CD4-positive, CD25-positive, alpha-beta regulatory T cell (primary cell): ENCODE data around the gene IWS1. TPM values are rescaled to one million over a fixed set of nuclear protein-coding genes. Genes with fewer than 3 reads are reported as not detected.

Experiments used
- ATAC-seq, 2 donors: fragments of 150-1000 bp; cut with Tn5 transposase; one replicate each; pipeline ENCODE4 v1.10.0; 2021; ENCODE audit warnings: low read depth in 2 of 2, moderate number of reproducible peaks in 2 of 2, moderate library complexity in 1 of 2
- DNase-seq, 3 donors: peaks; one replicate each; pipeline versions ENCODE4 v3.0.0 to v3.0.0-alpha.2; 2012 to 2022; ENCODE audit warnings: mixed read lengths in 1 of 3
- H3K27ac ChIP-seq: one replicate; pipeline ENCODE4 v1.7.0; 2013; ENCODE audit warnings: mild to moderate bottlenecking, low read length; ENCODE audit not compliant: insufficient read depth, poor library complexity, severe bottlenecking
- H3K27me3 ChIP-seq: one replicate; pipeline ENCODE4 v1.7.0; 2013; ENCODE audit warnings: low read length; ENCODE audit not compliant: control insufficient read depth, insufficient read depth
- H3K36me3 ChIP-seq: one replicate; pipeline ENCODE4 v1.7.0; 2013; ENCODE audit warnings: mild to moderate bottlenecking, low read length, moderate library complexity; ENCODE audit not compliant: control insufficient read depth, insufficient read depth
- H3K4me1 ChIP-seq: 2 replicates; pipeline ENCODE4 v1.7.0; 2013; ENCODE audit warnings: mild to moderate bottlenecking, low read length; ENCODE audit not compliant: insufficient read depth, control insufficient read depth, poor library complexity, severe bottlenecking
- H3K4me3 ChIP-seq: one replicate; pipeline ENCODE4 v1.7.0; 2013; ENCODE audit warnings: low read depth, mild to moderate bottlenecking, low read length, moderate library complexity
- H3K9me3 ChIP-seq, 2 experiments: 1 replicate in 1 of 2; 2 replicates in 1 of 2; pipeline ENCODE4 v1.7.0; 2013; ENCODE audit warnings: low read length in 2 of 2, mild to moderate bottlenecking in 1 of 2, moderate library complexity in 1 of 2; ENCODE audit not compliant: control insufficient read depth in 2 of 2
- H3K27ac Mint-ChIP-seq, 3 donors: one replicate each; pipeline ENCODE4 v1.8.0; 2020 to 2022; ENCODE audit warnings: mild to moderate bottlenecking in 3 of 3, mixed read lengths in 3 of 3, moderate library complexity in 2 of 3
- H3K27me3 Mint-ChIP-seq: one replicate; pipeline ENCODE4 v1.8.0; 2022; ENCODE audit warnings: mild to moderate bottlenecking, mixed read lengths
- H3K36me3 Mint-ChIP-seq: one replicate; pipeline ENCODE4 v1.8.0; 2020; ENCODE audit warnings: mixed read lengths
- H3K4me1 Mint-ChIP-seq, 4 donors: one replicate each; pipeline ENCODE4 v1.8.0; 2020 to 2022; ENCODE audit warnings: mixed read lengths in 4 of 4, mild to moderate bottlenecking in 1 of 4
- H3K4me3 Mint-ChIP-seq, 4 donors: one replicate each; pipeline ENCODE4 v1.8.0; 2020 to 2022; ENCODE audit warnings: mild to moderate bottlenecking in 4 of 4, mixed read lengths in 4 of 4, moderate library complexity in 3 of 4
- H3K9me3 Mint-ChIP-seq, 7 donors: one replicate each; pipeline ENCODE4 v1.8.0; 2020 to 2022; ENCODE audit warnings: mixed read lengths in 7 of 7, mild to moderate bottlenecking in 3 of 7, moderate library complexity in 2 of 7
- polyA plus RNA-seq, 4 donors: library from polyadenylated mRNA; unstranded; fragments of 300-500 nt; fragmentation: Illumina TruSeq; gene quantifications; one replicate each; pipeline ENCODE4 v1.2.3, GENCODE V29; 2021
- total RNA-seq: library from RNA; stranded (reverse); gene quantifications from one replicate; pipeline ENCODE4 v1.2.3, GENCODE V29; 2022

The IWS1 gene
- total and polyA plus RNA-seq, 5 donors from 2014 or later: 15.4 to 39.6 (median 20.3) TPM

GRCh38 chr2:127560201-127560930, 34.1 kb upstream of the IWS1 start:
- Mint-ChIP-seq H3K4me1 (peaks cover 0 to 8% (median 3%) of the 10 kb centered on the region in 4 donors), H3K4me3 (no peak overlapping the region), H3K36me3 (no peaks in the 10 kb centered on the region), H3K27me3 (peaks cover 53% of the 10 kb centered on the region), H3K9me3 (peaks cover 0 to 15% (median 9%) of the 10 kb centered on the region in 7 donors), H3K27ac (no peak overlapping the region)
- Histone ChIP-seq H3K27ac (no peak overlapping the region), H3K4me3 (no peak overlapping the region), H3K9me3 (no peaks in the 10 kb centered on the region), H3K36me3 (no peaks in the 10 kb centered on the region), H3K27me3 (peaks cover 9% of the 10 kb centered on the region), H3K4me1 (no peaks in the 10 kb centered on the region)
- no peak for ATAC-seq
- no peak for DNase-seq

GRCh38 chr2:127559454-127559853, 33.2 kb upstream of the IWS1 start:
- H3K9me3 Mint-ChIP-seq: peaks cover 0 to 15% (median 9%) of the 10 kb centered on the region in 7 donors
- H3K36me3 Mint-ChIP-seq: no peaks in the 10 kb centered on the region
- H3K36me3 ChIP-seq: no peaks in the 10 kb centered on the region
- no peaks in the 10 kb centered on the region for H3K9me3 ChIP-seq
- H3K27me3 Mint-ChIP-seq: peaks cover 56% of the 10 kb centered on the region
- DNase-seq: no peak
- peaks cover 9% of the 10 kb centered on the region for H3K27me3 ChIP-seq
- no peak overlapping the region for H3K27ac Mint-ChIP-seq
- no peak overlapping the region for H3K4me3 Mint-ChIP-seq
- H3K27ac ChIP-seq: no peak overlapping the region
- no peak for ATAC-seq
- H3K4me1 Mint-ChIP-seq: peaks cover 0 to 12% (median 5%) of the 10 kb centered on the region in 4 donors
- H3K4me1 ChIP-seq: no peaks in the 10 kb centered on the region
- H3K4me3 ChIP-seq: no peak overlapping the region

- no peaks in the 10 kb centered on the region for H3K4me1 ChIP-seq
- Mint-ChIP-seq H3K27ac (no peak overlapping the region), H3K9me3 (peaks cover 0 to 15% (median 9%) of the 10 kb centered on the region in 7 donors), H3K27me3 (peaks cover 52% of the 10 kb centered on the region), H3K4me3 (no peak overlapping the region), H3K4me1 (peaks cover 0 to 11% (median 5%) of the 10 kb centered on the region in 4 donors), H3K36me3 (no peaks in the 10 kb centered on the region)
- no peak overlapping the region for H3K4me3 ChIP-seq
- peaks cover 9% of the 10 kb centered on the region for H3K27me3 ChIP-seq
- H3K27ac ChIP-seq: no peak overlapping the region
- H3K9me3 ChIP-seq: no peaks in the 10 kb centered on the region
- no peaks in the 10 kb centered on the region for H3K36me3 ChIP-seq
- no peak for ATAC-seq
- DNase-seq: no peak
Observed at GRCh38 chr2:127558911-127559310, 32.6 kb upstream of the IWS1 start.

GRCh38 chr2:127552846-127553245, 26.6 kb upstream of the IWS1 start:
- no peaks in the 10 kb centered on the region for H3K36me3 ChIP-seq
- H3K27ac ChIP-seq: no peak overlapping the region
- DNase-seq (no peak), ATAC-seq (no peak)
- H3K4me1 Mint-ChIP-seq: peaks cover 3 to 6% (median 4%) of the 10 kb centered on the region in 4 donors
- H3K4me1 ChIP-seq: no peaks in the 10 kb centered on the region
- peaks cover 61% of the 10 kb centered on the region for H3K27me3 Mint-ChIP-seq
- H3K4me3 ChIP-seq: no peak overlapping the region
- H3K9me3 Mint-ChIP-seq: peaks cover 0 to 18% (median 9%) of the 10 kb centered on the region in 7 donors
- no peaks in the 10 kb centered on the region for H3K36me3 Mint-ChIP-seq
- H3K27me3 ChIP-seq: peaks cover 3% of the 10 kb centered on the region
- no peaks in the 10 kb centered on the region for H3K9me3 ChIP-seq
- H3K27ac Mint-ChIP-seq: no peak overlapping the region
- no peak overlapping the region for H3K4me3 Mint-ChIP-seq

GRCh38 chr2:127552336-127552735, 26.0 kb upstream of the IWS1 start:
- H3K27me3 Mint-ChIP-seq: peaks cover 61% of the 10 kb centered on the region
- ATAC-seq: no peak
- H3K27me3 ChIP-seq: no peaks in the 10 kb centered on the region

GRCh38 chr2:127551221-127551930, 25.1 kb upstream of the IWS1 start:
- Mint-ChIP-seq H3K4me1 (peaks cover 3 to 6% (median 4%) of the 10 kb centered on the region in 4 donors), H3K27ac (no peak overlapping the region)
- no peaks in the 10 kb centered on the region for H3K9me3 ChIP-seq

More at GRCh38 chr2:127552336-127552735, 26.0 kb upstream of the IWS1 start:
- Histone ChIP-seq H3K4me3 (no peak overlapping the region), H3K36me3 (no peaks in the 10 kb centered on the region), H3K27ac (no peak overlapping the region), H3K4me1 (no peaks in the 10 kb centered on the region), H3K9me3 (no peaks in the 10 kb centered on the region)
- DNase-seq: no peak
- no peak overlapping the region for H3K4me3 Mint-ChIP-seq
- H3K27ac Mint-ChIP-seq: no peak overlapping the region
- H3K4me1 Mint-ChIP-seq: peaks cover 3 to 6% (median 4%) of the 10 kb centered on the region in 4 donors
- H3K9me3 Mint-ChIP-seq: peaks cover 0 to 15% (median 7%) of the 10 kb centered on the region in 7 donors
- no peaks in the 10 kb centered on the region for H3K36me3 Mint-ChIP-seq

GRCh38 chr2:127546797-127547196, 20.5 kb upstream of the IWS1 start:
- Mint-ChIP-seq H3K36me3 (no peaks in the 10 kb centered on the region), H3K4me1 (peaks cover 0 to 6% (median 0%) of the 10 kb centered on the region in 4 donors), H3K27me3 (peaks cover 24% of the 10 kb centered on the region), H3K27ac (no peak overlapping the region), H3K4me3 (no peak overlapping the region), H3K9me3 (peaks cover 0 to 6% (median 0%) of the 10 kb centered on the region in 7 donors)
- ATAC-seq (no peak), DNase-seq (no peak)
- H3K27me3 ChIP-seq: no peaks in the 10 kb centered on the region
- H3K36me3 ChIP-seq: no peaks in the 10 kb centered on the region
- no peaks in the 10 kb centered on the region for H3K9me3 ChIP-seq
- H3K4me3 ChIP-seq: no peak overlapping the region
- no peaks in the 10 kb centered on the region for H3K4me1 ChIP-seq
- H3K27ac ChIP-seq: no peak overlapping the region

More at GRCh38 chr2:127551221-127551930, 25.1 kb upstream of the IWS1 start:
- no peaks in the 10 kb centered on the region for H3K27me3 ChIP-seq
- H3K4me3 ChIP-seq: no peak overlapping the region
- no peaks in the 10 kb centered on the region for H3K36me3 ChIP-seq
- DNase-seq (no peak), ATAC-seq (no peak)
- peaks cover 0 to 6% (median 2%) of the 10 kb centered on the region in 7 donors for H3K9me3 Mint-ChIP-seq
- H3K36me3 Mint-ChIP-seq: no peaks in the 10 kb centered on the region
- no peak overlapping the region for H3K27ac ChIP-seq
- no peak overlapping the region for H3K4me3 Mint-ChIP-seq
- H3K27me3 Mint-ChIP-seq: peaks cover 53% of the 10 kb centered on the region
- H3K4me1 ChIP-seq: no peaks in the 10 kb centered on the region
